Raji (cell line): ENCODE results near the gene ACSL4.

Experiments used
- POLR2A ChIP-seq: IDR thresholded peaks from 2 replicates; pipeline ENCODE4 v1.6.1; 2011; ENCODE audit warnings: low read depth, low read length, control low read depth; ENCODE audit not compliant: insufficient read depth

ACSL4 gene

DNA sequence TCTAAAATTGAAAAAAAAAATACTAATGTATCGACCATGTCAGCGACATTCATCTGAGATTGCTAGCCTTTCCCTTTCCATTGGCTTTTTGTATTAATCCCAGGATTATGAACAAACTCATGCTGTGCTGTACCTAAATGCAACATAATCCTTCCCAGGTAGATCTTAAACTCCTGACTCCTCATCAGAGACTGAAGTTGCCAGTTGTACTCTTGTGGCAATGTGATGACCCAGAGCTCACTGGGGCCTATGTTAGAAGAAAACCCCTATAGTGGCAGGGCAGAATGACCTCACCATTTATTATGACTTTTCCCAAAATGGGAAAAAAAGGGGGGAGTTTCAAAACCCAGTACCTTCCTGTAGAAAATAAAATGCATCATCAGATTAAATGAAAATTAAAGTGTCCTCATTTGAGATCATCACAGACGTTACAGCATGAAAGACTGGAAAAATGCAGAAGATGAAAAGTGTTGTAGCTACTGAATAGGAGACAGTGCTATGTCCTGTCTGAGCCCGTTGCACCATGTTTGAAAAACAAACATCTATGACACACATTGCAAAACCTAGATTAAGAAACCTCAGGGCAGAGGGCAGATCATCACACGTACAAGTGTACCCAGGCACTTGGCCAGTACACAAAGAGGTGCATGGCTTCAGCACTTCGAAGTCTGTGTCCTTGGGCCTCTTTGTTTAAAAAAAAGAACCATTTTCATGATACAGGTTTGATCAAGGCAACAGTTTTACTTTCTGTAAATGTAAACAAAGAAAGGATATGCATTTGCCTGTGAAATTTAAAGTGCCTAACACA lies 6.8 kb upstream of the ACSL4 start:
- TF ChIP-seq POLR2A, result no peak

DNA sequence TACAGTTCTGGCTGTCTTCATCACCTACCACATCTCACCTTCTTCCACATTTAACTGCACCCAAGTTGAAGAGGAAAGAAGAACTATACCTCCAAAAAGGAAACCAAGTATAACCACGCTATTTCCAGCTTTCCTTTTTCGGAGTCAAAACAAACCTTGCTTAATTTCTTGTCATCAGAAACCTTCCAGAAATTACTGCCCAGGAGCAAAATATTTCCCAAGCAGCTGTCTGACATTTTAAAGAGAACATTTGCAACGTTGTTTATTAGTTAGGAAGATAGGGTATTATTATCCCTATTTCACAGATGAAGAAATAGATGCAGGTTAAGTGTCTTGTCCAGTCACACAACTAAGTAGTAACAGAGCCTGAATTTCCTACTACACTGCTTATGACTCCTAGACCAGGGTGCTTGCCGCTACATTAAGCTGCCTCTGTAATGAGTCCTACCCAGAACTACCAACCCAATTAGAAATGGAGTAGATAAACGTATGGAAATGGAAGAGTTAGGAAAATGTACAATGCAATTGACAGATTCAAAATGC lies 2.2 kb upstream of the ACSL4 start:
- no peak for TF ChIP-seq POLR2A

DNA sequence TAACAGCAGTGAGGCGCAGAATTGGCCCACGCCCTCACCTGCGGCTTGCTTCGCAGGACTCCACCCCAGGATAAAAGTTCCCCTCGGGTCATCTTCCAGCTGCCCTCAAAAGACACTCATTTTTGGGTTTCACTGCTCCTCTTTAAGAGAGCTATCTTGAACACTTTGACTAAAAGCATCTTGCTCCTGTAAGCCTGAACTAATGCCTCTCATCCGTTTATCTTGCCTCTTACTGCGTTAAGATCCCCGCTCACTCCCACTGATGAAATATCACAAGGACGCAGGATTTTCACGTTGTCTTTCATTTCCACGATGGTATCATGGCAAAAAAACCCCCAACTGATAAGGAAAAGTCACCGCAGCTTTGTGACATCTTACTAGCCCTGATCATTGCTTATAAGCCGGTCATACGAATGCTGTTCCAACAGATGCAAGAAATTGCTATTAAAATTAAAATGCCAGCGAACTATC lies 591 bp upstream of the ACSL4 start:
- TF ChIP-seq POLR2A, result no peak

DNA sequence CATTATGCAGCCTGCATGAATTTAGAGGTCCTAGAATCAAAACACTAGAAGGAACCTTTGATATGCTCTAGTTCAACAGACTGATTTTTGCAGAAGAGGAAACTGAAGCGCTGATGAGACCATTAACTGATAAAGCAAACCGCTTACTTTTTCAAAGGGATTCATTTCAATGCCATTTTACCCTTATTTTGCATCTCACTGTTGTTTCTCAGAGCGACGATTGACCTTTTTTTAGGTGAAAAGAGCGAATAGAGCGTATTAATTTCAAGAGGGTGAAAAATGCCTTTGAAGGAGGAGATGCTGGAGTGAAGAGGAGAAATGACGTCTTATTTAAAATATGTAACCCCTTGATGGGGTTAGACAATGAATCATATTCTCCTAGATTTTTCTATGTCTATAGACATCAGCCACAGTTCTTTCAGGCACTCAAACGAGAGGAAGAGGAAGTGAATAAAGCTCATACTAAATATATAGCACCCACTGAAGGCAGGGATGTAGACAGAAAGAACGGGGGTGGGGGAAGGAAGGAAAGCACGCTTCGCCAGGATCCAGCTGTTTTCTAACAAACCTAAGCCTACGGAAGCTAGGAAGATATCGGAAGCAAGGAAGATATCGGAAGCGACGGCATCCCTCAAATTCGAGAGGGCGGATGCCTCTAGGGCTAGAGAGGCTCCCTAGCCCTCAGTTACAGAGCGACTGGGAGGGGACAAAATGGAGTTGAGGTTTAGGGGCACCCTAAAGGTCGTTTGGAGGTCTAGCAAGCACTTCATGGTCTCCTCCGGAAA lies 848 bp downstream of the ACSL4 start:
- TF ChIP-seq POLR2A, result no peak; the same call in 1 of the 2 replicates

DNA sequence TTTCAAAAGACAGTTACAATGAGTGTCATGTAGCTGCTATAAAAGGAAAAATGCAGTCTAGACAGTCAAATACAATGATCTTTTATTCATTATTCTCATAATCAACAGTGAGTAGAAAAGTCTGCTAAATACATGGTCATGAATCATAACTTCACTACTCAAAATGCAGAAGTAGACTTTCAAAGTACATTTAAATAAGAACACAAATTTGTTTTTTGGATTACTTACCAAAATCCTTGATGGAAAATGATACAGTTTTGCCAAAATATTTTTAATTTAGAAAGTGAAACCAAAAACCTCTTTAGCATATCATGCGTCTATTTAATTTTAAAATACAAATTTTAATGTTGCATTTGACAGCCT lies 4.9 kb downstream of the ACSL4 start:
- no peak for TF ChIP-seq POLR2A

DNA sequence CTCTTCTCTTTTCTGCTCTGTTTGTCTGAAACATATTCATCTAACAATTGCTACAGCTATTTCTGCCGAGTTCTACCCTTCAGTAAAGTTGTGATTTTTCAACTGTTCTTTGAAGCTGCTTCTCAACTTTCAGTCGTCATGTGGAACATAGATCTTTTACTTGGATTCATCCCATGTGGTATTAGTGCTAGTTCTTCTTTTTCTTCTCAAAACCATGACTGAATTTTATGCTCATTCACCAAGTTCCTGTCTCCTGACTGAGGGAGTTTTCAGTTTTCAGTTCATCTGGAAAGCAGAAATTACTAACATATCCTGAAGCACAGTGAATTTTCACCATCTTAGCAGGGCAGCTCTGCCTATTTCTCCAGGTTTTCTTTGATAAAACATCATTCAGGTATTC lies 12.1 kb downstream of the ACSL4 start:
- TF ChIP-seq POLR2A, result no peak

DNA sequence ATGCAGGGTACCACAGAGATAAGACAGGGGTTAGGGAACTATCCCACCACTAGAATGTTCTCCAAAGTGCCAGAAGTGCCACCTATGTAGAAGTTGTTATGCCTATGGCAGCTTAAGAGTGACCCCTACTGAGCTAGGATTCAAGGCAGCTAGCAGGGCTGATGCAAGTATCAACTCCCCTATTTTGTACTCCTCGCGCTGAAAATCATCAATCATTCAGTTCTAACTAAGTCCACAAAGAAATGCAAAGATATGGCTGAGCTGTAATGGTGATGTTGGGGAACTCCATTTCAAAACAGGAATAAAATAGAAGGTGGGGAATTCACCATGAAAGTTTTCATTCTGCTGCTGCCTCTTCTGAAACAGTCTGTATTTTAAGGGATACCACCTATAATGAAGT lies 13.8 kb downstream of the ACSL4 start:
- TF ChIP-seq POLR2A, result no peak

DNA sequence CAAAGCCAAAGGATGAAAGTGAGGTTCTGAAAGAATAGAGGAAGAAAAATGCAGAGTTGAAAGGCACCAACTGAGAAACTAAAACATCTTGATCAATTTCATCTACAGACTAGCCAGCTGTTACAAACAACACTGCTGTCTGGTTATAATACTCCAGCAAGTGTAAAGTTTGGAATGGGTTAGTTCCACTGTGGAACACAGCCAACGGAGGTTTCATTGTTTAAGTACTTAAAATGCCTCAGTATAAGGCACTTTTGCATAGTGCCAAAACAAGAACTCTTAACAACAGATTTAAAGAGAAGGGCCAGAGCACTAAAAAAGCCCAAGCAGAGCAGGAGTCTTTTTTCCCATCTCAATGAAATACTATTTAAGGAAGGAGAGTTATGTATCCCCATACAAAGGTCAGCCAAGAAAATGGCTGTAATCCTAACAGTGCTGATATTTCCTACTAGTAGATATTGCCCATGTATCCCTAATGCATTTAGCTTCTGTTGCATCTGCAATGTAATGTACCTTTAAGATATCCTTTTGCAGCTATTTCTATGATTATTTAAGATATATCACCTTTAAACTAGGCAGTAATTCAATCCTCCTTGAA lies 16.5 kb downstream of the ACSL4 start:
- TF ChIP-seq POLR2A, result no peak

DNA sequence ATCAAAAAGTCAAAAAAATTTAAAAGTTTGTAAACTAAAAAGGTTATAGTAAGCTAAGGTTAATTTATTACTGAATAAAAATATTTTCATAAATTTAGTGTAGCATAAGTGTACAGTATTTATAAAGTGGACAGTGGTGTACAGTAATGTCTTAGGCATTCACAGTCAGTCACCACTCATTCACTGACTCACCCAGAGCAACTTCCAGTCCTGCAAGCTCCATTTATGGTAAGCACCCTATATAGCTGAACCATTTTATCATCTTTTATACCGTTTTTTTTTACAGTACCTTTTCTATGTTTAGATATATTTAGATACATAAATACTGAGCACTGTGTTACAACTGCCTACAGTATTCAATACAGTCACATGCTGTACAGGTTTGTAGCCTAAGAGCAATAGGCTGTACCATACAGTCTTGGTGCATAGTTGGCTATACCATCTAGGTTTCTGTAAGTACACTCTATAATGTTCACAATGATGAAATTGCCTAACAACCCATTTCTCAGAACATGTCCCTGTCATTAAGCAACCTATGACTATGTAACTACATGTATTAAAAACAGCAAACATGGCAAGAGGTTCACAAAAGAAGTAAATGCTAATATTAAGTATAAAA lies 18.6 kb downstream of the ACSL4 start:
- no peak for TF ChIP-seq POLR2A

DNA sequence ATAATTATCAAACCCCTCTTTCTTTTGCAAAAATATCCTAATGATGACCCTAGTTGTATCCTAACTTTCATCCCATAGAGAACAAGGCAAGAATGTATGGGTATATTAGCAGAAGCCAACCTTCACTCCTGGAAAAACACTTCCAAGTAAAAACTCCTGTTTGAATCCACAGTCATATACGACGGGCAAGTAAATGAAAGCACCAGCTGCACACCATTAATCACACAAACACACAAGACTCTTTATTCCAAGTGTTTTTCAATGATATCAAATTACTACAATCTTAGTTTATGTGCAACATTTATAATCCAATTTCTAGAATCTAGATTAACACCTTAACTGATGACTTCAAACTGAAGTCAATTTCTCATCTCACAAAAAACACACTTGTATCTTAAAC lies 22.9 kb downstream of the ACSL4 start:
- TF ChIP-seq POLR2A, result no peak

DNA sequence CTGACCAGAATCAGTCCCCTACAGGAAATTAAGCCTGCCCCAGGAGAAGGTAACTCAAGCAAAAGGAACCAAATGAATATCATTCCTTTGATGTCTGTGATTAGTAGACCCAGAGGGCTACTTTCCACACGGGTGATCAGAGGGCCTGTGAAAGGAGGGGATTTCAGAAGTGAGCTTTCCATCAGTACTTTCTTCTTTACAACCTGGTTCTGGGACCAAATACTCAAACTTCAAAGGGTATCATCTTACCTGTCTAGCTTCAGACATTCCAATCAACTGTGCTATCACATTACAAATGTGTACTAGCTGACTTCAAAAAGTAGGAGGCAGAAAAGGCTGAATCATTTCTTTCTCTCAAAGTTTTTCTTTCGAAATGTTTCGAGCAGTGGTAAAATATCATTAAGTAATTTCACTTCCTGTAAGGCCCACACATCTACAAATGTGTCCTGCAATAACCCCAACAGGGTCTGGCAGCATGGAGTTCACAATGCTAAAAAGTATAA lies 23.9 kb downstream of the ACSL4 start:
- TF ChIP-seq POLR2A, result no peak

DNA sequence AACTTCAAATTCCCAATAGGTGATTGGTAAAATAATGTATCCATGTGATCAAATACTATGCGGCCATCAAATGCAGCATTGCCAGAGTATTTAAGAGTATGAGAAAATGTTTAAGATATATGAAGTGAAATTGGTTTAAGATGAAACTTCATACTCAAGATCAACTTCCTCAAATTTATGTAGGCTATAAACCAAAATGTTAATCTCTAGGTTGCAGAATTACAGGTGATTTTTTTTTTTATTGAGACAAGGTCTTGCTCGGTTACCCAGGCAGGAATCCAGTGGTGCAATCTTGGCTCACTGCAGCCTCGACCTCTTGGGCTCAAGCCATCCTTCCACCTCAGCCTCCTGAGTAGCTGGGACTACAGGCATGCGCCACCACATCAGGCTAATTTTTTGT lies 25.3 kb downstream of the ACSL4 start:
- no peak for TF ChIP-seq POLR2A

DNA sequence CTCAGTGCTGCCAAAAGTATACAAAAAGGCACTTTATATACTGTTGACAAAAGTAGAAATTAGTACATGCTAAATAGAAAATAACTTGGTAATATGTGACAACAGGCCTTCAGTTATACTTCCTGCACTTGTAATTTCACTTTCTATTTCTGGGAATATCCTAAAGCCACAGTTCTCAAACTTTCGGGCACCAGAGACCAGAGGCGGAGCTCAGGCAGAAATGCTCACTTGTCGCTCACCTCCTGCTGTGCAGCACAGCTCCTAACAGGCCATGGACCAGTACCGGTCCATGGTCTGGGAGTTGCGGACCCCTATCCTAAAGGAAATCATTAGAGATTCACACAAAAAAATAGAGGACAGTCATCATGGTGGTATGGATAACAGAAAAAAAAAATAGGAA lies 25.7 kb downstream of the ACSL4 start:
- no peak for TF ChIP-seq POLR2A

DNA sequence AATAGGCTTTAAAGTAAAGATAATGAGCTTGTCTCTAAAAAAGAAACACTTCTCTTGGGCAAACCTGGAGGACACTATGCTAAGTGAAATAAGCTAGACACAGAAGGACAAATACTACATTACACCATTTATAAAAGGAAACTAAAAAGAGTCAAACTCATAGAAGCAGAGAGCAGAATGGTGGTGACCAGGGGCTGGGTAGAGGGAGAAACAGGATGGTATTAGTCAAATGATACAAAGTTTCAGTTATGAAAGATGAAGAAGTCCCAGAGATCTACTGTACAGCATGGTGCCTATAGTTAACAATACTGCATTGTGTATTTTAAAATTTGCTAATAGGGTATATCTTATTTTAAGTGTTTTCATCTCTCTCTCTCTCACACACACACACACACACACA lies 28.5 kb downstream of the ACSL4 start:
- no peak for TF ChIP-seq POLR2A

DNA sequence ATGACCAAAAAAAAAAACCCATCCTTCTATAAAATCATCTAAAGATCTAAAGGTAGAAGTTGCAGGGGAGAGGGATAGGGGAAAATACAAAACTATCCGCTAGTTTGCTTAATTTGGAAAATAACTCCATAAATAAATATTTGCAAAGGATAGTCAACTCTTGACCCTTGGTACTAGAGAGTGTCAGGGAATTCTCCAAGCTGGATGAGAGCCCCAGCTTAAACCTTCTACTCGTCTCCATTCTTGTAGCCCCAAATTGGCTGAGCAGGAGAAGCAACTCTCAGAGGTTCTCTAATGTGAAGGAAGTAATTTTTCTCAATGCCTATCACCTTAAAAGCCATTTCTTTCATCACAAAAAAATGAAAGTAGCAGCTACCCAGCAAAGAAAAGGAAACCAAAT lies 35.2 kb downstream of the ACSL4 start:
- TF ChIP-seq POLR2A, result no peak
